BLaER1 treated with 17β-estradiol and CSF1 and Interleukin-3, amounts not matched to agents 10 nM and 100 nM (cell line): ENCODE results near the gene PTPRN2.
"Not testable (repeated sequence)": the region's sequence is repeated elsewhere in the genome, so short reads cannot be mapped to it uniquely, and the experiment has no call there.

Experiments used
- H3K27ac ChIP-seq, 11 experiments: shearing (Covaris generic); formaldehyde crosslinking; 2 replicates each; pipeline ENCODE4 v1.8.1; 2022
- H3K27me3 ChIP-seq, 11 experiments: shearing (Covaris generic); formaldehyde crosslinking; 2 replicates each; pipeline ENCODE4 v1.8.1; 2022
- H3K36me3 ChIP-seq, 11 experiments: shearing (Covaris generic); formaldehyde crosslinking; 2 replicates each; pipeline ENCODE4 v1.8.1; 2022
- H3K4me1 ChIP-seq, 10 experiments: shearing (Covaris generic); formaldehyde crosslinking; 2 replicates each; pipeline ENCODE4 v1.8.1; 2022
- H3K4me2 ChIP-seq, 11 experiments: shearing (Covaris generic); formaldehyde crosslinking; 2 replicates each; pipeline ENCODE4 v1.8.1; 2022
- H3K4me3 ChIP-seq, 10 experiments: shearing (Covaris generic); formaldehyde crosslinking; 2 replicates each; pipeline ENCODE4 v1.8.1; 2022
- H3K9ac ChIP-seq, 11 experiments: shearing (Covaris generic); formaldehyde crosslinking; 2 replicates each; pipeline ENCODE4 v1.8.1; 2022
- H3K9me3 ChIP-seq, 11 experiments: shearing (Covaris generic); formaldehyde crosslinking; replicated peaks in 1 of 11; 2 replicates each; pipeline ENCODE4 v1.8.1; 2022
- H4K20me1 ChIP-seq, 11 experiments: shearing (Covaris generic); formaldehyde crosslinking; 2 replicates each; pipeline ENCODE4 v1.8.1; 2022
- Cebpa-rat ChIP-seq, 11 experiments: shearing (Covaris generic); IDR thresholded peaks; 2 replicates each; pipeline ENCODE4 v1.8.1; 2022

PTPRN2 gene

DNA sequence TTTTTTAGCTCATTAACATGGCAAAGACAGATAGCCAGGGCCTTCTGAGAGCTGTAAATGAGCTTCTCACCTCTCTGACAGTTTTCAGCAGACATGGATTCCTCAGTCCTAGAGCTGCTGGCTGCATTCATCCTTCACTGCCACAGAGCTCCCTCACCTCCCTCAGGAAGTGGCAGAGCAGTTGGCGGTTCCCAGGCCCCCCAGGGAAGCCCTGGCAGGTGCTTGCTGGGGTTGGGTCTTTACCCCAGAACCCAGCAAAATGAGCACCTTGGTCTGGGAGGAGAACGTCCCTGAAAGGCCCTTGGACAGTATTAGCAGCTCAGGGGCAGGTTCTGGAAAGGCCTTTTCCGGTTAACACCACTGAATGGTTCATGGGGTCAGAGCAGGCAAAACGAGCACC, 288.0 kb downstream of the PTPRN2 start:
- Histone ChIP-seq H3K36me3 (no peaks in the 10 kb centered on the region), H3K27ac (peak overlapping the region in 2 of 11 experiments; percentile 32 to 43; a peak in 2 of 22 replicates), H3K27me3 (peaks cover 0 to 6% (median 0%) of the 10 kb centered on the region in 11 experiments; a peak in 1 of 22 replicates), H3K4me2 (peak overlapping the region; percentile 38 to 89 (median 74); a peak in 21 of 22 replicates), H4K20me1 (no peaks in the 10 kb centered on the region; a peak in 1 of 22 replicates), H3K4me3 (peak overlapping the region in 1 of 10 experiments; percentile 30; a peak in 1 of 20 replicates), H3K9ac (peak overlapping the region in 3 of 11 experiments; percentile 3 to 48 (median 24); a peak in 2 of 22 replicates), H3K4me1 (peaks cover 31 to 70% (median 61%) of the 10 kb centered on the region in 10 experiments), H3K9me3 (peaks cover 14 to 24% (median 19%) of the 10 kb centered on the region in 11 experiments)
- TF ChIP-seq Cebpa-rat (IDR thresholded peaks at IDR 0.05), result no peak

DNA sequence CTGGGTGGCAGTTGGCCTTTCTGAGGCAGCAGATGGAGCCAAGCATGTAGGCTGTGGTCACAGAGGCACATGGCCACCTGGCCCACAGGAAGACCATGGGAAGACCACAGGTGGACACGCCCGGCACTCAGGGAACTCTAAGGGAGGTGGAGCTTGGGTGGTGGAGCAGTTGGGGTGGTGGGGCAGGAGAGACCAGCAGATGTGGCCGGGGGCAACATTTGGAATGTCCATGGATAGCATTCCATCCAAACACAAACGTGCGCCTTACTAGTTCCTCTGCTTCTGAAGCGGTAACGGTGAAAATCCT, 290.9 kb downstream of the PTPRN2 start:
- H3K4me1 ChIP-seq, result peaks cover 17 to 60% (median 51%) of the 10 kb centered on the region in 10 experiments

DNA sequence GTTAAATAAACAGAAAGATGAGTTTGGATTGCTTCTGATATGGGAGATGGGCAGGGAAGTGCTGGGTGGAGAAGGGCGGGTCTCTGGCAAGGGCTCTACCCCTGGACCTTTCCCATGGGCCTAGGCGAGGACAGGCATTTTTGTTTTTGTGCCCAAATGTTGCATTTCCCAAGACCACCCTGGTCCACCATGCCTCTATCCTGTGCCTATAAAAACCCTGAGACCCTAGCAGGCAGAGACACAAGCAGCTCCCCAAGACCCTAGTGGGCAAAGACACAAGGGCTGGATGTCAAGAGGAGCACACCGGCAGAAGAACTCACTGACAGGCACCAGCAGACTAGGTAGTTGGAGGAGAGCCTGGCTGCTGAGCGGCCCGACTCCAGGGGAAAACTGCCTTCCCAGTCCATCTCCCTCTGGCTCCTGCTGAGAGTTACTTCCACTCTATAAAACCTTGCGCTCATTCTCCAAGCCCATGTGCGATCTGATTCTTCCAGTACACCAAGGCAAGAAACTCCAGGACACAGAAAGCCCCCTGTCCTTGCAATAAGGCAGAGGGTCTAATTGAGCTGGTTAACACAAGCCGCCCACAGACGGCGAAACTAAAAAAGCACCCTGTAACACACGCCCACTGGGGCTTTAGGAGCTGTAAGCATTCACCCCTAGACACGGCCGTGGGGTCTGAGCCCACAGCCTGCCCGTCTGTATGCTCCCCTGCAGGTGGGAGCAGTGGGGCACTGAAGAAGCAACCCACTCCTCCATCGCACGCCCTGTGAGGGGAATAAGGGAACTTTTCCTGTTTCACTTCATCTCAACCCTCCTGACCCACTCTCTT, 291.4 kb downstream of the PTPRN2 start:
- Histone ChIP-seq H3K9ac (no peak overlapping the region), H3K36me3 (no peaks in the 10 kb centered on the region), H3K4me3 (no peak overlapping the region), H3K27ac (no peak overlapping the region), H3K9me3 (peaks cover 23 to 32% (median 26%) of the 10 kb centered on the region in 11 experiments), H4K20me1 (no peaks in the 10 kb centered on the region; a peak in 1 of 22 replicates), H3K4me1 (peaks cover 17 to 55% (median 45%) of the 10 kb centered on the region in 10 experiments), H3K27me3 (peaks cover 0 to 6% (median 0%) of the 10 kb centered on the region in 11 experiments; a peak in 1 of 22 replicates), H3K4me2 (peak overlapping the region in 10 of 11 experiments; percentile 10 to 78 (median 60); a peak in 18 of 22 replicates)
- TF ChIP-seq Cebpa-rat (IDR thresholded peaks at IDR 0.05), result no peak

More for the DNA sequence above, 290.9 kb downstream of the PTPRN2 start:
- H3K36me3 ChIP-seq, result no peaks in the 10 kb centered on the region
- H3K9ac ChIP-seq, result no peak overlapping the region
- peaks cover 0 to 6% (median 0%) of the 10 kb centered on the region in 11 experiments; a peak in 1 of 22 replicates for H3K27me3 ChIP-seq
- peak overlapping the region in 10 of 11 experiments; percentile 10 to 78 (median 60); a peak in 18 of 22 replicates for H3K4me2 ChIP-seq
- H3K4me3 ChIP-seq, result no peak overlapping the region
- H4K20me1 ChIP-seq, result no peaks in the 10 kb centered on the region; a peak in 1 of 22 replicates
- no peak overlapping the region for H3K27ac ChIP-seq
- TF ChIP-seq Cebpa-rat (IDR thresholded peaks at IDR 0.05), result no peak
- peaks cover 23 to 32% (median 26%) of the 10 kb centered on the region in 11 experiments for H3K9me3 ChIP-seq

DNA sequence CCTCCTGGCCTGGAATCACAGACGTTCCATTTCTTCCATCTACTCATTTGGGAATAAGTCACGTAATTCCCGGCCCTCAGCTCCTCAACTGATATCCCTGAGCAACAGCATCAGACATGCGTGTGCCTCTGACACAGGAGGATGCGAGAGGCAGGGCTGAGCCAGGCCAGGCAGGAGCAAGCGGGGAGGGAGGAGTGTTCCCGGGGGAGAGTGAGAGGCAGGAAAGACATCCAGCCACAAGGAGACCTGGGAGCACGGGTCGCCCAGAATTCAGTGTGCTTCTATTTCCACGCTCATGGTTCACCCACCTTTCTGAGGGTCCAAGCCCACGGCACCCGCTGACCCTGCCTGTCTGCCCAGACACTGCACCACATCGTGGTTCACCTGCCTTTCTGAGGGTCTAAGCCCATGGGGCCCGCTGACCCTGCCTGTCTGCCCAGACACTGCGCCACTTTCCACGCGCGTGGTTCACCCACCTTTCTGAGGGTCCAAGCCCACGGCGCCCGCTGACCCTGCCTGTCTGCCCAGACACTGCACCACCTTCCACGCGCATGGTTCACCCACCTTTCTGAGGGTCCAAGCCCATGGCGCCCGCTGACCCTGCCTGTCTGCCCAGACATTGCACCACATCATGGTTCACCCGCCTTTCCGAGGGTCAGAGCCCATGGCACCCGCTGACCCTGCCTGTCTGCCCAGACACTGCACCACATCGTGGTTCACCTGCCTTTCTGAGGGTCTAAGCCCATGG, 293.0 kb downstream of the PTPRN2 start:
- not testable (repeated sequence) for H3K27ac ChIP-seq, H3K36me3 ChIP-seq, H3K4me3 ChIP-seq, H3K9ac ChIP-seq, H4K20me1 ChIP-seq, H3K27me3 ChIP-seq, H3K4me2 ChIP-seq
- Histone ChIP-seq H3K4me1 (peaks cover 13 to 39% (median 31%) of the 10 kb centered on the region in 10 experiments), H3K9me3 (peaks cover 32 to 47% (median 40%) of the 10 kb centered on the region in 11 experiments)

DNA sequence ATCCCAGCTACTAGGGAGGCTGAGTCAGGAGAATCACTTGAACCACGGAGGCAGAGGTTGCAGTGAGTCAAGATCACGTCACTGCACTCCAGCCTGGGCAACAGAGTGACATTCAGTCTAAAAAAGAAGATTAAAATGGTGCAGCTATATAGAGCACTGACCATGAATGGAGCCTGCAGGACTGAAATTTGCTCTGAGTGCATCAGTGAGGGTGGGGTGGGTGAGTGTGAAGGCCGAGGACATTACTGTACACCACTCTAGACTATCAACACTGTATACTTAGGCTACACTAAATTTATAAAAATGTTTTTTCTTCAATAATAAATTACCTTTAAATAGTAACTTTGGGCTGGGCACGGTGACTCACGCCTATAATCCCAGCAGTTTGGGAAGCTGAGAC, 294.7 kb downstream of the PTPRN2 start:
- H3K4me1 ChIP-seq, result peaks cover 0 to 22% (median 15%) of the 10 kb centered on the region in 10 experiments; a peak in 12 of 20 replicates
- H4K20me1 ChIP-seq, result no peaks in the 10 kb centered on the region
- no peak overlapping the region for H3K4me2 ChIP-seq
- peaks cover 0 to 6% (median 0%) of the 10 kb centered on the region in 11 experiments; a peak in 1 of 22 replicates for H3K27me3 ChIP-seq
- no peak overlapping the region for H3K4me3 ChIP-seq
- H3K36me3 ChIP-seq, result peaks cover 0 to 11% (median 0%) of the 10 kb centered on the region in 11 experiments; a peak in 6 of 22 replicates
- peaks cover 49 to 64% (median 57%) of the 10 kb centered on the region in 11 experiments for H3K9me3 ChIP-seq
- TF ChIP-seq Cebpa-rat (IDR thresholded peaks at IDR 0.05), result no peak
- H3K9ac ChIP-seq, result no peak overlapping the region
- no peak overlapping the region for H3K27ac ChIP-seq

DNA sequence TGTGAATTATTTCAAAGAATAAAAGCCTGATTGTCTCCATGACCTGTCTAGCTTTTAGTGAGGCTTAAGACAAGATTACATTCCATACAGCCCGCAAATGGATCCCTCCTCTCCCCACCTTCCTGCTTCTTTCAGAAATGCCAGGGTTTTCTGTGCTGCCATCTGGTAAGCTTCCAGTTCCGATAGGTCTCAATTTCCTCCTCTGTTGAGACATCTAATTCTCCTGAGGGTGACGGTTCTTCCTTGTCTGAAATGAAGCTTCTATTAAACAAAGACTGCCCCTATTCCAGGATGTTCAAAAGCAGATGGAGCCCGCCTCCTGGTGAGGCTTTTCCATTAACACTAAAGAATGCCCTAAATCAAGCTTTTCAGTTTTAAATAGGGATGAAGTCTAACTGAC, 295.6 kb downstream of the PTPRN2 start:
- no peak overlapping the region for H3K9ac ChIP-seq
- H3K27ac ChIP-seq, result no peak overlapping the region
- peaks cover 0 to 11% (median 0%) of the 10 kb centered on the region in 11 experiments; a peak in 6 of 22 replicates for H3K36me3 ChIP-seq
- peaks cover 0 to 2% (median 0%) of the 10 kb centered on the region in 11 experiments; a peak in 1 of 22 replicates for H3K27me3 ChIP-seq
- H4K20me1 ChIP-seq, result no peaks in the 10 kb centered on the region
- H3K4me1 ChIP-seq, result peaks cover 0 to 16% (median 10%) of the 10 kb centered on the region in 10 experiments; a peak in 12 of 20 replicates
- H3K9me3 ChIP-seq, result peaks cover 58 to 70% (median 62%) of the 10 kb centered on the region in 11 experiments
- no peak overlapping the region for H3K4me3 ChIP-seq
- peak overlapping the region in 1 of 11 experiments; percentile 19; a peak in 1 of 22 replicates for H3K4me2 ChIP-seq
- no peak for TF ChIP-seq Cebpa-rat (IDR thresholded peaks at IDR 0.05)

DNA sequence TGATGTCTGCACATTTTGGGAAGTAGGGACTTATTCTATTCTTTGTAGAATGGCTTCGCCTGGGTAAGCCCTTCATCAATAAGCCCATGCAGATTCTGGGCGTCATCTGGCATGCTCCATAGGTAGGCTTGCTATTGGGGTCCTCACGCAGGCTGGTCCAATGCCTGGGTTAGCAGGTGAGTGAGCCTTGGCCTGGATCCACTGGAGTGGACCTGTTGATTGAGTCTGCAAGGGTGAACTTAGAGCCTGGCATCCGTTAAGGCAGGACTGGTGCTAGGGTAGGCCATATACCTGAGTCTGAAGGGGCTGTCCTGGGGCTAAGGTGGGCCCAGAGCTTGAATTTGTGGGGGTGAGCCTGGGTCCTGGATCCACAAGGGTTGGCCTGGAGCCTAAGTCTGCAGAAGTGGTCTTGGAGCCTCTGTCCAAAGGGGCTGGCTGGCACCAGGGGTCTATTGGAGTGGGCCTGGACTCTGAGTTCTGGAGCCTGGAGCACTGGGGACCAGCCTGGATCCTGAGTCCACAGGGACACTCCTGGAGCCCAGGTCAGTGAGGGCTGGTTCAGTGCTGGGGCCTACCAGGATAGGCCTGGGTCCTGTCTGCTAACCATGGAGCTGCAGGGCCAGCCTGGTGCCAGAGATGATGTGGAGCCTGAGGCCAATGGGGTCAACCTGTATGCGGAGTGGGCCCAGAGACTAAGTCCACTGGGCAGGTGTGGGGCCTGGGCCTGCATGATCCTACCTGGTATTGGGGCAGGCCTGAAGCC, 297.7 kb downstream of the PTPRN2 start:
- Histone ChIP-seq H3K4me1 (peaks cover 0 to 5% (median 0%) of the 10 kb centered on the region in 10 experiments; a peak in 2 of 20 replicates), H4K20me1 (no peaks in the 10 kb centered on the region), H3K4me2 (no peak overlapping the region), H3K4me3 (peak overlapping the region in 2 of 10 experiments; percentile 9 to 11; a peak in 1 of 20 replicates), H3K9me3 (peaks cover 48 to 65% (median 59%) of the 10 kb centered on the region in 11 experiments), H3K36me3 (peaks cover 0 to 11% (median 0%) of the 10 kb centered on the region in 11 experiments; a peak in 6 of 22 replicates), H3K9ac (no peak overlapping the region), H3K27me3 (no peaks in the 10 kb centered on the region), H3K27ac (no peak overlapping the region)
- TF ChIP-seq Cebpa-rat (IDR thresholded peaks at IDR 0.05), result no peak

DNA sequence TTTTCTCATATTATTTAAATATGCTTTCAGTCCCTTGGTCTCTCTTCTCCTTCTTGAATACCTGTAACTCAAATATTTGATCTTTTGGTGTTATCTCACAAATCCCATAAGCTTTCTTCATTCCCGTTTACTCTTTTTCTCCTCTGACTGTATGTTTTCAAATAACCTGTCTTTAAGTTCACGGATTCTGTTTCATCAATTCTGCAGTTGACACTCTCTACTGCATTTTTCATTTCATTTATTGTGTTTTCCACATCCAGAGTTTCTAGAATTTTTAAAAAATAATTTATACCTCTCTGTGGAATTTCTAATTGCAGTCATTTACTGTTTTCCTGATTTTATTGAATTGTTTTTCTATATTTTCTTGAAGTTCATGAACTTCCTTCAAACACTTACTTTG, 298.4 kb downstream of the PTPRN2 start:
- H3K9me3 ChIP-seq, result peaks cover 41 to 58% (median 52%) of the 10 kb centered on the region in 11 experiments
- peaks cover 0 to 5% (median 0%) of the 10 kb centered on the region in 10 experiments; a peak in 2 of 20 replicates for H3K4me1 ChIP-seq
- no peak overlapping the region for H3K4me3 ChIP-seq
- no peaks in the 10 kb centered on the region for H4K20me1 ChIP-seq
- H3K4me2 ChIP-seq, result no peak overlapping the region
- H3K27me3 ChIP-seq, result no peaks in the 10 kb centered on the region
- H3K27ac ChIP-seq, result no peak overlapping the region
- H3K9ac ChIP-seq, result no peak overlapping the region
- H3K36me3 ChIP-seq, result peaks cover 0 to 11% (median 0%) of the 10 kb centered on the region in 11 experiments; a peak in 6 of 22 replicates
- no peak for TF ChIP-seq Cebpa-rat (IDR thresholded peaks at IDR 0.05)
